Measurements from ENCODE around the gene ADORA2A. TPM values are rescaled to one million over a fixed set of nuclear protein-coding genes. Genes with fewer than 3 reads are reported as not detected.

The ADORA2A gene
- total RNA-seq, 1 donor from 2014 or later = 4.1 TPM

GRCh38 chr22:24430431-24431308, 3.3 kb downstream of the ADORA2A start:
- peak; percentile 63 for DNase-seq (ENCODE audit: low spot score)
- ATAC-seq = no peak

GRCh38 chr22:24431309-24432034, 4.1 kb downstream of the ADORA2A start:
- DNase-seq (ENCODE audit: low spot score) (peak; percentile 84), ATAC-seq (peak; percentile 62)

DNA sequence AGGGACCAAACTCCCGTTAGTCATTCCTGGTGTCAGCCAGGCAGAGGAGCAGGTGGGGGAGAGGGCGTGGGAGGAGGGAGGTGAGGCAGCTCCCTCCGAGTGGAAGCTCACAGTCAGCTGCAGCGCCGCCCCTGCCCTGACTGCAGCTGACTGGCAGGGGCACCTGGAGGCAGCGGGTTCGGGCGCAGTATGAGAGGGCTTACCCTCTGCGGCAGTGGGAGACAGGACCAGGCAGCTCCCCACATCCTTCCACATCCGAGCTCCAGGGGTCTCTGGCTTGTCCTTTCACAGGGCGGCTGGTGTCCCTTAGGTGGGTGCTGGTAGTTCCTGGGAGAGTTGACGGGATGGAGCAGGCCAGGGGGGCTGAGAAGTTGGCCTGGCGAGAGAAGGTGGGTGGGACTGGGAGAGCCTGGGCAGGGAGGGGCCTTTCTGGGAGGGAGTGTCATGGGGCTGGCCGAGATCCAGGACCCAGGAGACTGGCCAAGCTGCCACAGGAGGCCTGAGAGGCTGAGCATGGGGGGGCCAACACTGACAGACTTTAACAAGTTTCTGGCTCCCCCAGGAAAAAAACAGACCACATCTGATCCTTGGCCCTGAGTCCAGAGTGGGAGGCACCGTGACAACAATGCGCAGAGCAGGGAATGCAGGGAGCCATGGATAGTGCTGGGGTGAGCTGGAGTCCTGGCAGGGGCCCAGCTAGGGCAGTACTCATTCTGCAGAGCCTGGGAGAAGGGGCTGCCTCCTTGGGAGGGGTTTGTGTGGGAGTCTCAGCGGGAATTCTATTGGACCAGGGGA, 4.9 kb downstream of the ADORA2A start:
- peak; percentile 84 for DNase-seq (ENCODE audit: low spot score)
- ATAC-seq = peak; percentile 57

DNA sequence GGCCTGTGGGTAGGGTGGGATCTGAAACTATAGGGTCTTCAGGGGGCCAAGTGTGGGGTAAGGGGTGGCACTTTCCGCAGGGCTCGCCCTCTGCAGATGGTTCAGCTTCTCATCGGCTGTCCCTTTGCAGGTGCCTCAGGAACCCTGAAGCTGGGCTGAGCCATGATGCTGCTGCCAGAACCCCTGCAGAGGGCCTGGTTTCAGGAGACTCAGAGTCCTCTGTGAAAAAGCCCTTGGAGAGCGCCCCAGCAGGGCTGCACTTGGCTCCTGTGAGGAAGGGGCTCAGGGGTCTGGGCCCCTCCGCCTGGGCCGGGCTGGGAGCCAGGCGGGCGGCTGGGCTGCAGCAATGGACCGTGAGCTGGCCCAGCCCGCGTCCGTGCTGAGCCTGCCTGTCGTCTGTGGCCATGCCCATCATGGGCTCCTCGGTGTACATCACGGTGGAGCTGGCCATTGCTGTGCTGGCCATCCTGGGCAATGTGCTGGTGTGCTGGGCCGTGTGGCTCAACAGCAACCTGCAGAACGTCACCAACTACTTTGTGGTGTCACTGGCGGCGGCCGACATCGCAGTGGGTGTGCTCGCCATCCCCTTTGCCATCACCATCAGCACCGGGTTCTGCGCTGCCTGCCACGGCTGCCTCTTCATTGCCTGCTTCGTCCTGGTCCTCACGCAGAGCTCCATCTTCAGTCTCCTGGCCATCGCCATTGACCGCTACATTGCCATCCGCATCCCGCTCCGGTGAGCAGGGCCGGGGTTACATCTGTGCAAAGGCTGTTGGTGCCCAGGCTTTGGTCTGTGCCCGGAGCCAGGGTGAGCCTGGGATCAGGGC, 5.8 kb downstream of the ADORA2A start:
- peak; percentile 55 for DNase-seq (ENCODE audit: low spot score)

DNA sequence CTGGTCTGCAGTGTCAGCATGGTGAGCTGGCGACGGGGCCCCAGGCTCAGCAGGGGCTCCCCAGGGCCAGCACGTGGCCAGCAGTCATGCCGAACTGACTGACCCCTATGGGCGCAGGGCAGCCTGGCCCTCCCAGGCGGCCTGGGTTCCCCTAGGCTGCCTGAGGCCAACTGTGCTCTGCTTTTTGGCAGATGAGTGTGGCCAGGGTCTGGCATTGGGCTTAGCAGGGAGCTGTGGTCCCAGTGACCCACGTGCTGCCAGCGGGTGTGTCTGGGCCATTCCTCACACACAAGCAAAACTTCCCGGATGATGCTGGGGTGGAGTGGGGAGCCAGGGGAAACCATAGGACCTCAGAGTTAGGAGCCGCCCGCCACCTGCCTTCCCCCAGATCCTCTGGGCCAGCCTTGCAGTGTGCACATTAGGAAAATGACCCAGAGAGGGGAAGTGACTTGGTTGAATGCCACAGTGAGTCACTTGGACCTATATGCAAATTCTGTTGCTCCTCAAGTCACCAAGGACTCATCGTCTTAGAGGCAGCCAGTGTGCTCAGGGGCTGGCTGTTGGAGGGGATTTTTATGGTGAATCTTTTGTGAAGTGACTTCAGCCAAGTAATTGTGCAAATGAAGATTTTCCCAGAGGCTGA, 6.5 kb downstream of the ADORA2A start:
- ATAC-seq = no peak
- DNase-seq (ENCODE audit: low spot score) = peak; percentile 49

More for the DNA sequence above, 5.8 kb downstream of the ADORA2A start:
- ATAC-seq = peak; percentile 0

- DNase-seq (ENCODE audit: low spot score) (peak; percentile 53), ATAC-seq (no peak)
Measured at GRCh38 chr22:24434471-24435322, 7.3 kb downstream of the ADORA2A start.

DNA sequence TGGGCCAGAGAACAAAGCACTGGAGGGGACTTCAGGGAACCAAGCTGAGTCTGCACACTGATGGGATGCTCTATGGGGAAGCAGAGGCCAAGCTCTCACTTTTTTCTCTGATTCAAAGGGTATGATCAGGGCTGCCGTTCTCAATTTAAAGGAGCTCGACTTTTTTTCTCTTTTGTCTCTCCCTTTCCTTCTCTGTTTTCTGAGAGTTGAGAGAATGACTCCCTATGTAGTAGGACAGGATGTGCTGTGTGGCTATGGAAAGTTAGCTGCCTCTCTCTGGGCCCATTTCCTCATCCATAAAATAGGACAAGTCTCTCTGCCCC, 7.9 kb downstream of the ADORA2A start:
- DNase-seq (ENCODE audit: low spot score) (no peak), ATAC-seq (no peak)

DNA sequence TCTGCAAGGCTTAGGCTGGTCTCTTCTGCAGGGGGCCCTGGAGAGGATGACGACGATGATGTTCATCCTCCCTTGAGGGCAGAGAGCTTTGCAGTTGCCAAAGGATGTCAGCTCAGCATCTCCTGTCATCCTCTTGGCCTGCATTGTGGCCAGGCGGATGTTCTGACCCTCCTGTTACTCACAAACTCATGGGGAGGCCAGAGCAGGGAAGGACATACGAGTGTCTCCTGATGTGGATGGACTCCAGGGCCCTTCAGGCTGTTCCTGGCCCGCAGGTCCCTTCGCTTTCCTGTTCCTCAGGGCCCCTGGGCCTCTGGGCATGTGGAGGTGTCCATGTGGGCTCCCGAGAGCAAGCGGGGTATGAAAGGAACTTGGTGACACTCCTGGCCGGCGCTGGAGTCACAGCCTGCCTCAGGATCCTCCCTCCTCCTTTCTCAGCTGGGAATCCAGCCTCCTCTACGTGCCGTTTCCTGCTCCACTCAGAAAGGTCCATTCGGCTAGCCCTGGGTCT, 8.5 kb downstream of the ADORA2A start:
- DNase-seq (ENCODE audit: low spot score) (no peak), ATAC-seq (no peak)

DNA sequence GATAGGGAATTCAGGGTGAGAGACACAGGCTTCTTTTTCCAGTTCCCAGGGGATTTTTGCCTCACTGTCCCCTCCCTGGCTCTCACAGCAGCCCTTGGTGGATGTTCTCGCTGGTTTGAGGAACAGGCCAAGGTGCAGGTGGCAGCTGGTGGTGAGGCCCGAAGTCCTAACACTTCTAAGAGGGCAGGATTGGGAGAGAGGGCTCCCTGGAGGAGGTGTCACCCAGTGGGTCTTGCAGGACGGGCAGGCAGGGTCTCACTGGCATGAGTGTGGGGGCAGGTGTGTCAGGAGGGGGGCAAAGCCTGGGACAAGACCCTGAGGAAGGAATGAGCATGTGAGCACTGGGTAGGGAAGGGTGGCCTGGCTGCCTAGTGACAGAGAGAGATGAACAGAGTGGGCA, 9.2 kb downstream of the ADORA2A start:
- DNase-seq (ENCODE audit: low spot score) (no peak), ATAC-seq (no peak)

DNA sequence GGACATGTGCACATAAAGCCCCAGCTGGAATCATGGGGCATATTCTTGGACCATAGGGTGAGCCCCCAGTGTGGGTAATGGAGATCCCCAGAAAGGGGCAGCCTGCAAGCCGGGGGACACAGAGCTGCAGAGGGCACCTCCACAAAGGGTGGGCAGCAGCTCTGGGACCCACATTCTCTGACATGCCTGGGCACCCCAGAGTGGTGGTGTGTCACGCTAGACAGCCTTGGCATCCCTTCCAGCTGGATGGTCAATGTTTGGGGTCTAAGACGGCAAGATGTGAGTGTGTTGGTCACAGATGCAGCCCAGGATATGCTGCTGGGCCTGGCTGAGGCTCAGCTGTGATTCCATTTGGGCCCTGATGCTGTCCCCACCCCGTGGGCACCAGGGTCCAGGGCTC, 9.7 kb downstream of the ADORA2A start:
- DNase-seq (ENCODE audit: low spot score) (no peak), ATAC-seq (no peak)

- ATAC-seq (no peak), DNase-seq (ENCODE audit: low spot score) (no peak)
Measured at GRCh38 chr22:24437741-24438328, 10.4 kb downstream of the ADORA2A start.

GRCh38 chr22:24440270-24440717, 12.9 kb downstream of the ADORA2A start:
- ATAC-seq = no peak
- no peak for DNase-seq (ENCODE audit: low spot score)

- ATAC-seq = peak; percentile 18
- DNase-seq (ENCODE audit: low spot score) = peak; percentile 51
Measured at GRCh38 chr22:24440718-24441405, 13.5 kb downstream of the ADORA2A start.

GRCh38 chr22:24441406-24442351, 14.3 kb downstream of the ADORA2A start:
- DNase-seq (ENCODE audit: low spot score) (no peak), ATAC-seq (peak; percentile 15)

DNA sequence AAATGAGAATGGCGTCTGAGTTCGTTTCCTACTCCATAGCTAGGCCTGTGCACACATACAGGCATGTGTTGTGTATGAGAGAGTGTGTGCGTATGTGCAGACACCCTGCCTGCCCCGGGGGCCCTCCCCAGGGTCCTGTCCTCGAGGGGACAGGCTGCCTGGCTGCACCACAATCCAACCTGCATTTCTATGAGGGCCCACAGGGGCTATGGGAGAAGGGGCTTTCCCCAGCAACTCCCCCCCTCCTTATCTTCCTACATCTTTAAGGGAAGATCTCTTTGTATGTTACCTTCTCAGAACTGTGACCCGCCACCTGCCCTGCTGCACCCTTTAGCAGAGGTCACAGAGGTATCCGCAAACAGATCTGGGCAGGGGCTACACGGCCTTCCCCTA, 14.9 kb downstream of the ADORA2A start:
- DNase-seq (ENCODE audit: low spot score) (no peak), ATAC-seq (no peak)

GRCh38 chr22:24443668-24444067, 16.3 kb downstream of the ADORA2A start:
- ATAC-seq = no peak
- DNase-seq (ENCODE audit: low spot score) = no peak

- DNase-seq (ENCODE audit: low spot score) (no peak), ATAC-seq (no peak)
Measured at GRCh38 chr22:24444251-24444650, 16.9 kb downstream of the ADORA2A start.

Data from left lobe of liver (tissue), 2 donors.